HG03139 (cell line): ENCODE measurements around the gene ARHGEF25.
"Not testable (repeated sequence)": the region's sequence is repeated elsewhere in the genome, so short reads cannot be mapped to it uniquely, and the experiment has no call there.

ENCODE experiments used
- ATAC-seq: cut with Tn5 transposase; IDR thresholded peaks from one replicate; pipeline ENCODE4 v1.9.1; 2021; ENCODE audit not compliant: unreplicated experiment

ARHGEF25 gene

GRCh38 chr12:57611108-57611826 is at the start of gene ARHGEF25:
Gene ARHGEF25 (plus strand): TSS chr12:57611435. CDS start chr12:57611895, 460 bp downstream.
- ATAC-seq = peak; percentile 43

- ATAC-seq = no peak
Observed at GRCh38 chr12:57563358-57563757, 47.9 kb upstream of the ARHGEF25 start.

DNA sequence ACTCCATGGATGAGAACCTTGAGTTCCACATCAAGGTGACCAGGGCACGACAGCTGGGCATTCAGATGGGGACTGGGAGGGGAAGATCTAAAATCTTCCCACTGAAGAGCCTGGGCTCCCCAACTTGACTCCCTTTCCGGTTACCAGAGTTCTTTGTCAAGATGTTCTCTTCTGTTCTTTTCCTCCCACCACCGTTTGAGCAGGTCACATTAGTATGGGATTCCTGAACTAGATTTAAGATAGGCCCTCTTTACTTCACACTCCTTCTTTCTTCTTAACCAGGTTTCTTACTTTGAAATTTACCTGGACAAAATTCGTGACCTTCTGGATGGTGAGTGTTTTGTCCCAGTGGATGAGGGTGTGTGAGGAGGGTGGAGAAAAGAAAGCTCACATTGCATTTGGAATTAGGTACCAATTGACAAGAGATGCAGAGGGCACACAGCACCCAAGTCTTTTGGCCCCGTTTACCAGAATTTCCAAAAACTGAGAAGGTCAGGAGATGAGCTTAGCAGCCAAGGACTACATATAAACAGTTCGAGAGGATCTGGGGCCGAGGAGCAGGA is 47.0 kb upstream of the ARHGEF25 start:
- no peak for ATAC-seq

DNA sequence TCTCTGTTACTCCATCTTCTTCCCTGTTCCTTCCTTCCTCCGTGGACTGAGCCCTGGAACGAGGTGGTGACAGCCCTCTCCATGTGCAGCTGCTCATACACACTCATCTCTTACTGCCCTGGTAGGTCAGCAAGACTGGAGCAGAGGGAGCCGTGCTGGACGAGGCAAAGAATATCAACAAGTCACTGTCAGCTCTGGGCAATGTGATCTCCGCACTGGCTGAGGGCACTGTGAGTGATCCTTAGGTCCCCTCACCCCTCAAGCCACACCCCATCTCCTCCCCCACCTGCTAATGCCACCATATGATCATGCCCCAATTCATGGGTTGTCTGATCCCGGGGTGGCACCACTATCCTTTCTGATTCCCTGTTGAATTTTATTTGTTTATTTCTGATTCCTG is 42.4 kb upstream of the ARHGEF25 start:
- no peak for ATAC-seq

- no peak for ATAC-seq
Observed at GRCh38 chr12:57569858-57570257, 41.4 kb upstream of the ARHGEF25 start.

DNA sequence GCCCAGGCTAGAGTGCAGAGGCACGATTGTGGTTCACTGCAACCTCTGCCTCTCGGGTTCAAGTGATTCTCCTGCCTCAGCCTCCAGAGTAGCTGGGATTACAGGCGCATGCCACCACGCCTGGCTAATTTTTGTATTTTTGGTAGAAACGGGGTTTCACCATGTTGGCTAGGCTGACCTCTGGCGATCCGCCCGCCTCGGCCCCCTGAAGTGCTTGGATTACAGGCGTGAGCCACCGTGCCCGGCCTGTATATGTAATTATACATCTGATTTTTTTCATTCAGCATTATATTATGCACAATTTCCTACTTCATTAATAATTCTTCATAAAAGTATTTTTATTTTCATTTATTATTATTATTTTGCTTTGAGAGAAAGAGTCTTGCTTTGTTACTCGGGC is 40.8 kb upstream of the ARHGEF25 start:
- ATAC-seq = not testable (repeated sequence)

DNA sequence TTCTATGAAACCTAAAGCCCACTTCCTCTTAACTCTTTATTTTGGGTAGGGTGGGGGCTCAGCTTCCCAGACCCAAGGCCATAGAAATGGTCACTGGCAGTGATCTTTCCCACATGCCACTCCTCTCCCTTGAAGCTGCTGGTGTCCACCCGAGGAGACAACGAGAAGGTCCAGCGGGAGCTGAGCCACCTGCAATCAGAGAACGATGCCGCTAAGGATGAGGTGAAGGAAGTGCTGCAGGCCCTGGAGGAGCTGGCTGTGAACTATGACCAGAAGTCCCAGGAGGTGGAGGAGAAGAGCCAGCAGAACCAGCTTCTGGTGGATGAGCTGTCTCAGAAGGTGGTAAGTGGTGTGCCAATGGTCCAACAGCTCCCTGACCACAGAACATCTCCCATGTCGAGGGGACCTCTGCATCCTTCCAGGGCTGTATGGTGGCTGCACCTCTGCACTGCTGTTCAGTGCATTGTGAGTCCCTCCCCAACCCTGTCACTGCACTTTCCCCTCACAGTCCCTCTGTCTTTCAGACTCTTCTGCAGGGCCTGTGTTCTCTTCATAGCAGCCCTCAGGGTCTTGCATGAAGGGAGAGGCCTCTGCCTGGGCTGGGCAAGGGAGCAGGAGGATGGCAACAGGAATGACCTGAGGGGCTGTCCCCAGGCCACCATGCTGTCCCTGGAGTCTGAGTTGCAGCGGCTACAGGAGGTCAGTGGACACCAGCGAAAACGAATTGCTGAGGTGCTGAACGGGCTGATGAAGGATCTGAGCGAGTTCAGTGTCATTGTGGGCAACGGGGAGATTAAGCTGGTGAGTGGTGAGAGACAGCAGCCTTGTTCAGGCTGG is 39.1 kb upstream of the ARHGEF25 start:
- ATAC-seq = no peak

GRCh38 chr12:57574795-57575194 is 36.4 kb upstream of the ARHGEF25 start:
- no peak for ATAC-seq

DNA sequence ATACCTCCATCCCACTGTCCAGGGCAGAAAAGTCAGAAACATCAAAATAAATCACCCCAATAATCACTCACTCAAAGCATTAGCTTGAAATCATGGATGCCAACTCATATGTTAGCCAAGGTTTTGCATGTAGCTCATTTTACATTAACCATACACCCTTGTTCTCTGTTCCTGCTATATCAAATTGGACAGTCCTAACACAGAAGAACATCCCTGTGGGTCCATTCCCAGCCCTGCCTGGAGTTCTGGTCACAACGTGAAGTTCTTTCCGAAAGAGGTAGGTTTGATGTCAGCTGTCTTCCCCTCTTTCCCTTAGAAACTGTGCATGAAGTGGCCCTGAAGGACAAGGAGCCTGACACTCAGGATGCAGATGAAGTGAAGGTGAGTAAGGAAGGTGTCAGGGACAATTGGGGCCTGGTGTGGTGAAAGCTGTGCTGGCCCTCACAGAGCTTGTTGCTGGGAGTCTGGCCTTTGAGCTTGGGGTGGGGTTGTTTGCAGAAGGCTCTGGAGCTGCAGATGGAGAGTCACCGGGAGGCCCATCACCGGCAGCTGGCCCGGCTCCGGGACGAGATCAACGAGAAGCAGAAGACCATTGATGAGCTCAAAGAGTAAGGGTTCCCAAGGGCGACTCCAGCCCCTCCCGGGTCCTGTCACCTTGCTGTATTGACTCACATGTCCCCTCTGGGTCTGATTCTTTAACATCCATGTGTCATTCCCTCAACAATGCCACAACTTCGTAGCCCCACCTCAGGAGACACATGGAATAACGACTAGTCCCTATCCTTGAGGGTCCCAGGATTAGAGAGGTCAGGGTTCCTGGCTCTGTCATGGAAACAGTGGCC is 35.2 kb upstream of the ARHGEF25 start:
- ATAC-seq = no peak

GRCh38 chr12:57576613-57577160 is 34.5 kb upstream of the ARHGEF25 start:
- no peak for ATAC-seq

DNA sequence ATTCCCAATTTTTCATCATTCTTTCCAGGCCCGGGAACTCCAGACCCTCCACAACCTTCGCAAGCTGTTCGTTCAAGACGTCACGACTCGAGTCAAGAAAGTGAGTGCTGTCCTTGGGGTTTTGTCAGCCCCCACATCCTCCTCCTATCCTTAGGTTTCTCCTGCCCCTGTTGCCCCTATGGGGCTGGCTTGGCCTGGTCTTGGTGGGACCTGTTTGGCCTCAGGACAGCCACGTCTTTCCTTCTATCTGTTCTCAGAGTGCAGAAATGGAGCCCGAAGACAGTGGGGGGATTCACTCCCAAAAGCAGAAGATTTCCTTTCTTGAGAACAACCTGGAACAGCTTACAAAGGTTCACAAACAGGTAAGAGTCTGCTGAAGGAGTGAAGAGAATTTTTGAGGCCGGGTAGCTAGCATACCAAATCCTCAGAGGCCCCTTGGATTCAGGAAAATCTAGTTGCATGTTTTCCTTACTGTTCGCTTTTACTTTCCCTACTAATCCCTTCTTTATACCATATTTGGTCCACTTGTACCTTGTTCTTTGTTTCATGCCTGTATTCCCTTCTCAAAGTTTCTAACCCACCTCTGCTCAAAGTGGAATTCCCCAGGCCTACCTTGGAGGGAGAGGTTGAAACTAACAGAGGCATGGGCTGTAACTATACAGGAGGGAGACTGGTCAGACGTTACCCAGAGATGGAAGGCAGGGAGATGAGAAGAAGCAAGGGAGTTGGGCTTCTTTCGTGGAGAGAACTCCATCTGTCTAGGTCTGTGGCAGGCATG is 33.1 kb upstream of the ARHGEF25 start:
- ATAC-seq = no peak

DNA sequence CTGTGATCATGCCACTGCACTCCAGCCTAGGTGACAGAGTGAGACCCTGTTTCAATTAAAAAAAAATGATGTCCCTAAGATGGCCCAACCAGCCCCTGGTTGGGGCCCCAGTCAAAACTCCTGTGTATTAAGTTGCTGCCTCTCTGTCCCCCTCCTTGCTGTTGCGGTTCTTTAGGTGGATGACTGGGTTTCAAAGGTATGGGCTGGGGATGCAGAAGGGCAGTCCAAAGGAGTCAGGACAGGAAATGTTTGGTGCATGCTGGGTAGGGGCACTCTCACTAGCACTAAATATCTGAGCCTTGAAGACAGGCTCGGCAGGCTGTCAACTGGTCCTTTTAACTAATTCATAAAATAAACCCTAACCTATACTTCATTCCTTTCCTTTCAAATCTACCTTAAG is 32.2 kb upstream of the ARHGEF25 start:
- no peak for ATAC-seq

DNA sequence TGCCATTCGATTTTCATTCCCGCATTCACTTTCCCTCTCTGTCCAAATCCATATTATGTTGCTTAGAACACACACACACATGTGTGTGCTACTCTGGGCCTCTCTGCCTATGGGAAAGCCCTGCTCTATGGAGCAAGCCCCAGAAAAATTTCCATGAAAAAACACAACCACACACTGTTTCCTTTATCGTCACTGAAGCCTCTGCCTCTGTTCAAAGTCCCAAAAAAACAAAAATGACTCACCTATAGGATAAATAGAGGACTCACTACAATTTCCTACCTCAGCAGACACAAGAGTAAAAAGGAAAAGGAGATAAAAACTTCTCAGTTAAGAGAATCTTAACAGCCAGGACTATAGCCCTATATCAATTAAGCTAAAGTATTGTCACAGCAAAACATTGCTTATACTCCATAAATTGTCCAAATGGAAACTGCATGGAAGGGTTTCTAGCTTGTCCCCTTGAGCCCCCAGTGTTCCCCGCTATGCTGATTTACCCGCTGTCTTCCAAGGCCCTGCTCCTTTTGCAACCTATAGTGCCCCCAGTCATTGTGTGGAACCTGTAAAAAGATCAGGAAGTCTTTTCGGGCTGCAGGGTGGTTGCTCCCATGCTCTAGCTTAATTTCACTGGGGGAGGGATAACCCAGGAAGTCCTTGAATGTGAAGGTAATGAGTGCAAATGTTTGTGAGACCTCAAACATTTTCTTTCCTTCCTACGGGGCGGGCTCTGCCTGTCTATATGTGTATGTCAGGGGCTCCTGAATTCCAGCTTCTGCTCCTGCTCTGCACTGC is 31.4 kb upstream of the ARHGEF25 start:
- no peak for ATAC-seq

DNA sequence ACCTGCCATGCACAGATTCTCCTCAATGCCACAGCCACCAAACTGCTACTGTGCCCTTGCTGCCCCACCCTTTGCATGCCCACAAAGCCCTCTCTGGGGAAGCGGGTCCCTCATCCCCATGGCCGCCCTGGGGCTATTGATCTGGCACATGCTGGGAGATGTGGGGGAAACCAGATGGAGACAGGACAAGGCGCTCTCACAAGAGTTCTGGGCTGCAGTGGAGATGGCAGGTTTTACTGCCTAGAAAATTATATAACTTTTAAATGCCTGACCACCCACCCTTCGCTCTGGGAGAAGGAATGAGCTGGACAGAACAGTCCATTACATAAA is 30.8 kb upstream of the ARHGEF25 start:
- ATAC-seq = no peak

DNA sequence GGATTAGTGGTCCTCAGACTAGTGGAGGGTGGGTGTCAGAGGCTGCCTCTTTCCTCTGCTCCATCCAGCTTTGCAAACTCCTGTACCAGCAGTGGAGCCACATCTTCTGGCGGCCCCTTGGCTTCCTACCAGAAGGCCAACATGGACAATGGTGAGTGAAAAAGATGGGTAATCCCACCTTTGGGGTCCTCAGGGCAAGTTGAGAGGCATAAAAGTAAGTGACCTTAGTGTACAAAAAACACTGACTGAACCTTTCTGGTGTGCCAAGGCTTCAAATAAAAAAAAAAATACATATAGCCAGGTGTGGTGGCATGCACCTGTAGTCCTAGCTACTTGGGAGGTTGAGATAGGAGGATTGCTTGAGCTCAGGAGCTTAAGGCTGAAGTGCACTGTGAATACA is 29.4 kb upstream of the ARHGEF25 start:
- ATAC-seq = no peak

DNA sequence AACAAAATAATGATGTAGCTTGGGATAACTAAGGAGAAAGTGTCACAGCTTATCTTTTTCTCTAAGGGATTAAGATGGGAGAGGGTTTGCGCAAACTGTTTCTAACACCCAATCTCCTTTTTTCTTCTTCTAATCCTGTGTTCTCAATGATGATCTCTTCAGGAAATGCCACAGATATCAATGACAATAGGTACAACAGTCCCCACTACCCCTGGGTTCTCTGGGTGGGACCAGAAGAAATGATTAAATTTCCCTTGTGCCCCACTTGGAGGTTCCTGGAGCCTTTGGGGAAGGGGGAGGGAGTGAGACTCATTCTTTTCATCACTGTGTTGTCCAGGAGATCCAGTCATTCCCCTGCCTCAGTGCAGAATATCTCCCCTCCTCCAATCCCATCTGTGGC is 28.8 kb upstream of the ARHGEF25 start:
- no peak for ATAC-seq

GRCh38 chr12:57583008-57583831 is 28.0 kb upstream of the ARHGEF25 start:
- peak; percentile 95 for ATAC-seq

DNA sequence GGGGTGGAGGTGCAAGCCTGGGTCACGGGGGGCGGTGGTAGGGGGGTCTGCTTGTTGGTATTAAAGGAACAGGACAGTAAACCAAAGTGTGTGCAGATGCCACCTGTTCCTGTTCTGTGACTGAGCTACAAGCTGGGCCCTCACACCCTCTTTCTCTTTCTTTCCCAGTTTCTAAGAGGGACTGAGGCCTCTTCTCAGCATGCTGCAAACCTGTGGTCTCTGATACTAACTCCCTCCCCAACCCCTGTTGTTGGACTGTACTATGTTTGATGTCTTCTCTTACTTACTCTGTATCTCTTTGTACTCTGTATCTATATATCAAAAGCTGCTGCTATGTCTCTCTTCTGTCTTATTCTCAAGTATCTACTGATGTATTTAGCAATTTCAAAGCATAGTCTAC is 27.2 kb upstream of the ARHGEF25 start:
- no peak for ATAC-seq

DNA sequence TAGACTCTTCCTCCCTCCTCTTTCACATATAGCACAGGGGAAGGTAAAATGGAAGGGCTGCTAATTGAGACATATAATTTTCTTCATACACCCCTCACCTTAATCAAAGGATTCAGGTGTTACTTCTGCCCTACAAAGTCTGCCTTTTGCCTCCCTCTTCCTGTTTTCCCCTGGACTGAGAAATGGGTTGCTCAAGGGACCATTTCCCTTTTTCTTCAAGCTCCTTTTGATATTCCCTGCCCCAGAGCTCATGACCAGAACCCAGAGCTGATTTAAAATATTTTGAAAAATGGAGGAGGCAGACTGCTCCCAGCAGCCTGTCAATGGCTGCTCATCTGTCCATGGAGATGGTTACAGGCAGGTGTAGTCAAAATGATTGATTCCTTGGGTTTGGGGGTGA is 26.5 kb upstream of the ARHGEF25 start:
- ATAC-seq = no peak
